Right atrium auricular region (tissue), 2 donors: ENCODE measurements around the gene ZBTB16. TPM values are rescaled to one million over a fixed set of nuclear protein-coding genes. Genes with fewer than 3 reads are reported as not detected.
A peak's percentile ranks its signal among the peaks of the same experiment; 100 is the strongest.

Source experiments
- DNase-seq: peaks from one replicate; pipeline ENCODE4 v3.0.0-alpha.2; 2019; ENCODE audit warnings: low spot score
- H3K27ac ChIP-seq, 2 donors: fragments of 200-600 bp; sonication (generic); 1 replicate in 1 of 2; 2 replicates in 1 of 2; pipeline ENCODE4 v1.5.1; 2016 to 2019
- H3K27me3 ChIP-seq, 2 donors: fragments of 200-600 bp; sonication (generic); one replicate each; pipeline versions ENCODE4 v1.5.1 to v1.6.0; 2017 to 2019
- H3K36me3 ChIP-seq: fragments of 200-600 bp; sonication (generic); one replicate; pipeline ENCODE4 v1.5.1; 2016
- H3K4me1 ChIP-seq, 2 donors: fragments of 200-600 bp; sonication (generic); one replicate each; pipeline versions ENCODE4 v1.5.1 to v1.6.0; 2017 to 2019
- H3K4me3 ChIP-seq, 2 donors: fragments of 200-600 bp; sonication (generic); 1 replicate in 1 of 2; 2 replicates in 1 of 2; pipeline ENCODE4 v1.5.1; 2017 to 2019; ENCODE audit warnings: mild to moderate bottlenecking in 1 of 2, moderate library complexity in 1 of 2
- H3K9me3 ChIP-seq, 2 donors: fragments of 200-600 bp; sonication (generic); one replicate each; pipeline ENCODE4 v1.5.1; 2019
- CTCF ChIP-seq, 2 donors: fragments of 200-600 bp; sonication (generic); IDR thresholded peaks; one replicate each; pipeline ENCODE4 v1.5.1; 2019; ENCODE audit warnings: antibody characterized with exemption in 2 of 2
- total RNA-seq, 2 donors: library from RNA; depleted of rRNA; stranded (reverse); fragments of >200 nt; gene quantifications; one replicate each; pipeline ENCODE4 v1.1.0, GENCODE V29; 2016

ZBTB16 gene
- total RNA-seq, 2 donors from 2014 or later, result 65.5 to 101 TPM

GRCh38 chr11:114243461-114244372 is 184.2 kb downstream of the ZBTB16 start:
- Histone ChIP-seq H3K4me1 (peaks cover 0 to 44% of the 10 kb centered on the region in 2 donors), H3K4me3 (no peak overlapping the region), H3K27ac (peak overlapping the region; percentile 75 to 80), H3K36me3 (peaks cover 95% of the 10 kb centered on the region), H3K27me3 (no peaks in the 10 kb centered on the region), H3K9me3 (no peaks in the 10 kb centered on the region)
- TF ChIP-seq CTCF (IDR thresholded peaks at IDR 0.05), result no peak
- no peak for DNase-seq

DNA sequence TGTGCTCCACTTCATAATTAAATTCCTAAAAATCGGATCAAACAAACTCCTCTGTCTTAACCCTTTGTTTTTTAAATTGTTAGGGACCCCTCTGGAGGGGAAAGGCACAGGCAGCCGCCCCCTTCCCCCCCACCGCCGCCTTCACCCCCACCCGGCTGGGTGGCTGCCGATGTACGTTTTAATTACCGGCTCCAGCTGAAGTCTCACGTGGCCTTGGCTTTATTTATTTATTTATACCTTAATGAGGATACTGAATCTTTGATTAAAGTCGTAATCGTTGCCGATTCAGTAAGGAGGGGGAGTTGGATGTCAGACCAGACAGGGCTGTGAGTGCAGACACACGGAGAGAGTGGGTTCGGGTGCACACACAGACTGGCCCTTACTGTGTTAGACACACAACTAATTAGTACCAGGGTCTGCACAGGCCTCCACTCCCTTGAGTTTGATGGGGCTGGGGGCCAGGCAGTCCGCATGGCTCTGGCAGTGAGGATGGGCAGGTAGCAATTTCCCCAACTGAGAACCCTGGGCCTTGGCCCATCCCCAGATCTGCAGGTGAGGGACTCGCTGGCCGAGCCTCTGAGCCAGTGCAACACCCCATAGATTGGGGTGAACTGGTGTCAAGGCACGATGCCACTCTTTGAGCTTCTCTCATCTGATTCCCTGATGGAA is 185.3 kb downstream of the ZBTB16 start:
- no peak overlapping the region for H3K4me3 ChIP-seq

DNA sequence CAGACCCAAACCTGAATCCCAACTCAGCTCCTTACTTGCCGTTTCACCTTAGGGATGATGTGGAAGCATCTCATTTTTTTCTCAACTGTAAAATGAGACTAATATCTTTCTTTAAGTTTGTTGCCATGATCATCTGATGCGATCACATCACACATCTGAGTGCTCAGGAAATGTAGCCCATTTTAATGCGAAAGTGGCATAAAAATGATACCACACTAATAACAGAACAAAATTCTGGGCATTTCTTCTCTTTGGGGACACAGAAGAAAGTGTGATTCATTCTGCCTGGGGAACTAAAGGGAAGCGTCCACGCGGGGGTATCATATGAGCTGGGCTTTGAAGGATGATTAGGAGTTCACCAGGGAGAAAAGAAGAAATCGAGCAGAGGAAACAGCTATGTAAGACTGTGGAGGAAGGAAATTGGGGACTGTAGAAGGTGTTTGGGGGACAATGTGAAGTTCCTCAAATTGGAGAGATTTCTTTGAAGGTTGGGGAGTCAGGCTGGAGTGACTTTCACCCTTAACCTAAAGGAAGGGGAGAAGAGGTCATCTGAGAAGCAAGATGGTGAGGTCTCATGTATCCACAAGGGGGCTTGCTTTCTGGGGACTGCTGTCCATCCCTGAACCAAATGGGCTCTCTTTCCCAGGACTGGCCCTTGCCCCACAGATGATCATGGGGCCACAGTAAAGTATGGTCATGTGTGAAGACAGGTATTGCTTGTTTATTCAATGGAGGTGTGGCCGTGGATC is 187.0 kb downstream of the ZBTB16 start:
- Histone ChIP-seq H3K4me1 (peaks cover 0 to 47% of the 10 kb centered on the region in 2 donors), H3K27me3 (no peaks in the 10 kb centered on the region), H3K27ac (no peak overlapping the region), H3K36me3 (peaks cover 94% of the 10 kb centered on the region), H3K4me3 (no peak overlapping the region), H3K9me3 (no peaks in the 10 kb centered on the region)
- DNase-seq, result no peak
- no peak for TF ChIP-seq CTCF (IDR thresholded peaks at IDR 0.05)

More for the DNA sequence above, 185.3 kb downstream of the ZBTB16 start:
- no peaks in the 10 kb centered on the region for H3K27me3 ChIP-seq
- no peak for DNase-seq
- peaks cover 93% of the 10 kb centered on the region for H3K36me3 ChIP-seq
- no peak for TF ChIP-seq CTCF (IDR thresholded peaks at IDR 0.05)
- peak overlapping the region; percentile 75 to 80 for H3K27ac ChIP-seq
- no peaks in the 10 kb centered on the region for H3K9me3 ChIP-seq
- H3K4me1 ChIP-seq, result peaks cover 0 to 35% of the 10 kb centered on the region in 2 donors

DNA sequence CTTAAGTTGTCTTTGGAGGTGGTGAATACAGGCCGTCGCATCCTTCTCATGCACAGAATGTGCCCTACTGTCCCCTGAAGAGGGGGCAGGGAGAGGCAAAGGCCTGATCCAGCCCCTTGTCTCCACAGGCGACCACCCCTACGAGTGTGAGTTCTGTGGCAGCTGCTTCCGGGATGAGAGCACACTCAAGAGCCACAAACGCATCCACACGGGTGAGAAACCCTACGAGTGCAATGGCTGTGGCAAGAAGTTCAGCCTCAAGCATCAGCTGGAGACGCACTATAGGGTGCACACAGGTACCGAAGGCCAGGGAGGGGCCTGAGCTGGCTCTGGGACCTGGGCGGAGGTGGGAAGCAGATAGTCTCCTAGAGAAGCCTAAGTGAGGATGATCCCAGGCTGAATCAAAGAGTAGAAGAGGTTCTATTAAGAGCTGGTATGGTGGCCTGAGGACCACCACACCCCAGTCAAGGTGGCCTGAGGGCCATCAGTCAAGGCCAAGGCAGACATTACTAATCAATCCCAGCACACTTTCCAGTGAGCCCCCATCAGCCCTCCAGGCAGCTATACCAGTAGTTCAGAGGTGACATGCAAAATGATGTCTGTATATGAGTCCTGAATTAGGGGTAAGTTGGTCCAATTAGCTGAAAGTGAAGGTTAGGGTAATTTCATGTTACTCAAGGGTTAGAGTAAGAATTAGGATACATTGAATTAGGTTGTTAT is 187.7 kb downstream of the ZBTB16 start:
- no peak overlapping the region for H3K27ac ChIP-seq
- H3K4me1 ChIP-seq, result peaks cover 0 to 46% of the 10 kb centered on the region in 2 donors
- TF ChIP-seq CTCF (IDR thresholded peaks at IDR 0.05), result no peak

GRCh38 chr11:114250180-114250579 is 190.7 kb downstream of the ZBTB16 start:
- TF ChIP-seq CTCF (IDR thresholded peaks at IDR 0.05), result no peak
- peaks cover 0 to 27% of the 10 kb centered on the region in 2 donors for H3K4me1 ChIP-seq
- H3K27me3 ChIP-seq, result no peaks in the 10 kb centered on the region
- peaks cover 85% of the 10 kb centered on the region for H3K36me3 ChIP-seq
- no peak overlapping the region for H3K4me3 ChIP-seq
- DNase-seq, result no peak
- H3K9me3 ChIP-seq, result no peaks in the 10 kb centered on the region
- H3K27ac ChIP-seq, result peak overlapping the region in 1 of 2 donors; percentile 69

More for the DNA sequence above, 187.7 kb downstream of the ZBTB16 start:
- no peak for DNase-seq
- Histone ChIP-seq H3K36me3 (peaks cover 94% of the 10 kb centered on the region), H3K9me3 (no peaks in the 10 kb centered on the region), H3K4me3 (no peak overlapping the region), H3K27me3 (no peaks in the 10 kb centered on the region)
